AG10803 (cell line): Measurements from ENCODE around the gene ZNF124.

ENCODE experiments used
- DNase-seq: peaks from one replicate; pipeline ENCODE4 v3.0.0; 2010; ENCODE audit warnings: low read depth
- H3K4me3 ChIP-seq: 2 replicates; pipeline ENCODE4 v1.5.1; 2011; ENCODE audit warnings: mild to moderate bottlenecking, low read length, control low read depth
- TF ChIP-seq, protein P1 (sequence below): conservative IDR thresholded peaks from 2 replicates; pipeline ENCODE4 v1.5.1; 2011; ENCODE audit warnings: mild to moderate bottlenecking, low read length, control low read depth, inconsistent platforms

Gene ZNF124

DNA sequence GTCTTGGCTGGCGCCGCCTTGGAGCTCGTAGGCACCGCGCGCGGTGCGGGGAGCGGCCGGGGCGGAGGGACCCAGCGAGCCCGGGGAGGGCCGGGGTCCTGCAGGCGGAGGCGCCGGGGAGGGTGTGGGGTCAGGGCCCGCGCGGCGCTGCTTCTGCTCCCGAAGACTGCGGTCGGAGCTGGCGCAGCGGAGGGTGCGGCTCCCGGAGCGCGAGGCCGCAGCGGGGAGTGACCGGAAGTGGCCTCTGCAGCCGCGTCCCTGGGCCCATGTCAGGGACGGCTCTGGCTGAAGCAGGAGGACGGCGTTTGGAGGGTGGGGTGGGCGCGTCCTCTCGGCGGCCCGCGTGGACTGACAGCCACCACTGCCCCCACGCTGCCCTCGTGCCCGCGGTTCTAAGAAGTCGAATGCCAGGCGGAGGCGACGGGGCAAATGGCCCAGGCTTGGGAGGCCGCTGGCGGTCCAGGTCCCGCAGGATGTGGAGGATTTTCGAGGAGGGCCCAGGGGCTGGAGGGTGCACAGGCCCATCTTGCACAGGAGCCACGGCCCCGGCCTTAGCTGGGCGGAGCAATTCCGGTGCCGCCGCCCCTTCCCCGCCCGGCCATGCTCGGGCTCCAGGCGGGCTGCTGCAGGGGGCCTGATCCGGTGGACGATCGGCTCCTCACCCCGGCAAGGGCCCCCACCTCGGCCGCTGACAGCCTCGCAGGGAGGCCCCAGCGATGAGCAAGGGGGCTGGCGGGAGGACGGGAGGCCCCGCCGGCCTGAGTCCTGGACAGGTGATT is 59.9 kb downstream of the ZNF124 start:
- peak overlapping the region; percentile 64 for H3K4me3 ChIP-seq
- TF ChIP-seq, protein P1, sequence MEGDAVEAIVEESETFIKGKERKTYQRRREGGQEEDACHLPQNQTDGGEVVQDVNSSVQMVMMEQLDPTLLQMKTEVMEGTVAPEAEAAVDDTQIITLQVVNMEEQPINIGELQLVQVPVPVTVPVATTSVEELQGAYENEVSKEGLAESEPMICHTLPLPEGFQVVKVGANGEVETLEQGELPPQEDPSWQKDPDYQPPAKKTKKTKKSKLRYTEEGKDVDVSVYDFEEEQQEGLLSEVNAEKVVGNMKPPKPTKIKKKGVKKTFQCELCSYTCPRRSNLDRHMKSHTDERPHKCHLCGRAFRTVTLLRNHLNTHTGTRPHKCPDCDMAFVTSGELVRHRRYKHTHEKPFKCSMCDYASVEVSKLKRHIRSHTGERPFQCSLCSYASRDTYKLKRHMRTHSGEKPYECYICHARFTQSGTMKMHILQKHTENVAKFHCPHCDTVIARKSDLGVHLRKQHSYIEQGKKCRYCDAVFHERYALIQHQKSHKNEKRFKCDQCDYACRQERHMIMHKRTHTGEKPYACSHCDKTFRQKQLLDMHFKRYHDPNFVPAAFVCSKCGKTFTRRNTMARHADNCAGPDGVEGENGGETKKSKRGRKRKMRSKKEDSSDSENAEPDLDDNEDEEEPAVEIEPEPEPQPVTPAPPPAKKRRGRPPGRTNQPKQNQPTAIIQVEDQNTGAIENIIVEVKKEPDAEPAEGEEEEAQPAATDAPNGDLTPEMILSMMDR, result no peak
- DNase-seq, result peak; percentile 55

- peak overlapping the region; percentile 64 for H3K4me3 ChIP-seq
- no peak for DNase-seq
These were observed 60.5 kb downstream of the ZNF124 start for GRCh38 chr1:247111259-247111699.

DNA sequence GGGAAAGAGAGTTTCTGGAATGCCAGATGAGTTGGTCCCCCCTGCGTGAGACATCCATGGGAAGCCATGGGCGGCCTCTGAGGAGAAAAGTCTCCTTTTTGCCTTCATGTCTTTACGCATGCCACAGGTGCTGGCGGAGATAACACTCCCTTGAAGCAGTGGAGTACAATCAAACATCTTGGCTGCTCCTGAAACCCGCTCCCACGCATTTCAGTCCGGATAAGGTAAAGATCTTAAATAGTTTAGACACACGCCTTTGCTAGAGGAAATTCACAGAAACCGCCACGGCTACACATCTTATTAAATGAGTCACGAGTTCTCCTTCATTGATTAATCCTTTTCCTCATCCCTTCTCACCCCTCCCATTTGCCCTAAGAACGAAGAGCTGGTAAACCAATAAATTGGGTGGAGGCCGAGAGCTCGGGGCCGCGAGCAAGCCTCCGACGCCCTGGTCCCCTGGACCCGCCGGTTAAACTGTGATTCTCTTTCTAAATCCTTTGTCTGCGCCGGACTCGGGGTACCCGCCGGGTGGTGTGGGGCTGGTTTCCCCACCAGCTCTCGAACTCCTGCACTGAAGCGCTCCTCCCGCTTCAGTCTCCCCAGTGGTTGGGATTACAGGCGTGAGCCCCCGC is 61.1 kb downstream of the ZNF124 start:
- H3K4me3 ChIP-seq, result peak overlapping the region; percentile 64
- peak; percentile 13 for DNase-seq
- TF ChIP-seq, protein P1, result no peak

More at GRCh38 chr1:247111259-247111699, 60.5 kb downstream of the ZNF124 start:
- TF ChIP-seq, protein P1, result no peak

- no peak overlapping the region for H3K4me3 ChIP-seq
- TF ChIP-seq, protein P1, result no peak
- DNase-seq, result no peak
These were observed 64.1 kb downstream of the ZNF124 start for GRCh38 chr1:247107694-247108093.

DNA sequence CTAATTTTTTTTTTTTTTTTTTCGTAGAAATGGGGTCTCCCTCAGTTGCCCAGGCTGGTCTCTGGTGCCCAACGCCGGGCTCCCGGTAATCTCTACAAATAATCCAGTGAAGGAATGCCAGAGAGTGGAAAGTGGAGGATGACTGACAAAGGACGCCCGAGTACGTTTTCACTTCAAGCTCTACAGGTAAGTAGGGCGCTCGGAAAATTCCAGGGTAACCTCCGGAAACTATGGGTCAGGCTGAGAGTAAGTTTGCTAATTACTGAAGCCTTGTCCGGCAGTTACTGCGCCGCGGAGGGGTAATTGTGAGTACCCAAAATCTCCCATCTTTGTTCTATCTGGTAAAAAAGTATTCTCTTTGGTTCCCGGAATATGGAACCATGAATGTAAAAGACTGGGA is 65.9 kb downstream of the ZNF124 start:
- DNase-seq, result no peak
- TF ChIP-seq, protein P1, result no peak
- H3K4me3 ChIP-seq, result no peak overlapping the region
